Mucosa of rectum (tissue), 2 donors: Measurements from ENCODE around the gene GPNMB.

Experiments used
- H3K27ac ChIP-seq, 2 donors: one replicate each; pipeline ENCODE4 v1.7.0; 2013; ENCODE audit warnings: inconsistent platforms in 2 of 2, low read depth in 2 of 2, low read length in 2 of 2
- H3K27me3 ChIP-seq, 2 donors: one replicate each; pipeline ENCODE4 v1.7.0; 2013; ENCODE audit warnings: low read length in 2 of 2; ENCODE audit not compliant: control insufficient read depth in 2 of 2, insufficient read depth in 2 of 2
- H3K36me3 ChIP-seq, 2 donors: one replicate each; pipeline ENCODE4 v1.7.0; 2013; ENCODE audit warnings: low read length in 2 of 2; ENCODE audit not compliant: control insufficient read depth in 2 of 2, insufficient read depth in 2 of 2
- H3K4me1 ChIP-seq, 2 donors: one replicate each; pipeline ENCODE4 v1.7.0; 2013; ENCODE audit warnings: low read length in 2 of 2, mild to moderate bottlenecking in 1 of 2; ENCODE audit not compliant: control insufficient read depth in 2 of 2, insufficient read depth in 2 of 2
- H3K4me3 ChIP-seq, 2 donors: one replicate each; pipeline ENCODE4 v1.7.0; 2013; ENCODE audit warnings: low read length in 2 of 2
- H3K9ac ChIP-seq, 2 donors: one replicate each; pipeline ENCODE4 v1.7.0; 2013; ENCODE audit warnings: low read length in 2 of 2, low read depth in 1 of 2, mild to moderate bottlenecking in 1 of 2
- H3K9me3 ChIP-seq, 2 donors: one replicate each; pipeline ENCODE4 v1.7.0; 2013; ENCODE audit warnings: low read length in 2 of 2; ENCODE audit not compliant: control insufficient read depth in 2 of 2
- donor health status: healthy.
- donor health status: Normal muscosa, but diverticular disease.

The GPNMB gene

GRCh38 chr7:23279819-23280525, 33.4 kb downstream of the GPNMB start:
- Histone ChIP-seq H3K4me1 (no peaks in the 10 kb centered on the region), H3K4me3 (no peak overlapping the region), H3K27ac (no peak overlapping the region), H3K9me3 (no peaks in the 10 kb centered on the region), H3K9ac (no peak overlapping the region), H3K27me3 (no peaks in the 10 kb centered on the region), H3K36me3 (no peaks in the 10 kb centered on the region)

GRCh38 chr7:23283086-23283485, 36.5 kb downstream of the GPNMB start:
- no peaks in the 10 kb centered on the region for H3K27me3 ChIP-seq
- no peak overlapping the region for H3K4me3 ChIP-seq
- H3K4me1 ChIP-seq: no peaks in the 10 kb centered on the region
- H3K9me3 ChIP-seq: no peaks in the 10 kb centered on the region
- H3K36me3 ChIP-seq: no peaks in the 10 kb centered on the region
- H3K27ac ChIP-seq: no peak overlapping the region
- no peak overlapping the region for H3K9ac ChIP-seq

- no peaks in the 10 kb centered on the region for H3K9me3 ChIP-seq
- no peaks in the 10 kb centered on the region for H3K27me3 ChIP-seq
Observed at GRCh38 chr7:23284871-23285270, 38.3 kb downstream of the GPNMB start.

GRCh38 chr7:23285657-23286646, 39.4 kb downstream of the GPNMB start:
- no peak overlapping the region for H3K4me3 ChIP-seq
- no peak overlapping the region for H3K9ac ChIP-seq
- H3K4me1 ChIP-seq: no peaks in the 10 kb centered on the region
- H3K9me3 ChIP-seq: no peaks in the 10 kb centered on the region
- no peaks in the 10 kb centered on the region for H3K27me3 ChIP-seq
- no peak overlapping the region for H3K27ac ChIP-seq
- no peaks in the 10 kb centered on the region for H3K36me3 ChIP-seq

More at GRCh38 chr7:23284871-23285270, 38.3 kb downstream of the GPNMB start:
- no peak overlapping the region for H3K9ac ChIP-seq
- no peaks in the 10 kb centered on the region for H3K36me3 ChIP-seq
- no peak overlapping the region for H3K27ac ChIP-seq
- H3K4me3 ChIP-seq: no peak overlapping the region
- H3K4me1 ChIP-seq: no peaks in the 10 kb centered on the region

GRCh38 chr7:23287612-23288011, 41.0 kb downstream of the GPNMB start:
- Histone ChIP-seq H3K4me1 (no peaks in the 10 kb centered on the region), H3K9me3 (no peaks in the 10 kb centered on the region), H3K36me3 (no peaks in the 10 kb centered on the region), H3K27ac (no peak overlapping the region), H3K9ac (no peak overlapping the region), H3K27me3 (no peaks in the 10 kb centered on the region), H3K4me3 (no peak overlapping the region)

- Histone ChIP-seq H3K9ac (no peak overlapping the region), H3K36me3 (no peaks in the 10 kb centered on the region), H3K27me3 (no peaks in the 10 kb centered on the region), H3K27ac (no peak overlapping the region), H3K4me1 (no peaks in the 10 kb centered on the region), H3K4me3 (no peak overlapping the region), H3K9me3 (no peaks in the 10 kb centered on the region)
Observed at GRCh38 chr7:23290993-23291392, 44.4 kb downstream of the GPNMB start.

GRCh38 chr7:23291957-23292560, 45.5 kb downstream of the GPNMB start:
- Histone ChIP-seq H3K9ac (no peak overlapping the region), H3K27me3 (no peaks in the 10 kb centered on the region), H3K36me3 (no peaks in the 10 kb centered on the region), H3K9me3 (no peaks in the 10 kb centered on the region), H3K4me3 (no peak overlapping the region), H3K27ac (no peak overlapping the region), H3K4me1 (no peaks in the 10 kb centered on the region)

- H3K9me3 ChIP-seq: no peaks in the 10 kb centered on the region
- H3K9ac ChIP-seq: no peak overlapping the region
- no peak overlapping the region for H3K27ac ChIP-seq
- no peaks in the 10 kb centered on the region for H3K27me3 ChIP-seq
- no peaks in the 10 kb centered on the region for H3K4me1 ChIP-seq
- no peak overlapping the region for H3K4me3 ChIP-seq
- no peaks in the 10 kb centered on the region for H3K36me3 ChIP-seq
Observed at GRCh38 chr7:23292623-23293022, 46.0 kb downstream of the GPNMB start.

GRCh38 chr7:23293500-23294073, 47.0 kb downstream of the GPNMB start:
- no peak overlapping the region for H3K27ac ChIP-seq
- H3K27me3 ChIP-seq: no peaks in the 10 kb centered on the region
- no peaks in the 10 kb centered on the region for H3K9me3 ChIP-seq
- no peak overlapping the region for H3K4me3 ChIP-seq
- H3K36me3 ChIP-seq: no peaks in the 10 kb centered on the region
- H3K4me1 ChIP-seq: peaks cover under 1% of the 10 kb centered on the region in 2 donors
- H3K9ac ChIP-seq: no peak overlapping the region
